GM21528 (cell line): Measurements from ENCODE around the gene CISD2.
"Not testable (repeated sequence)": the region's sequence is repeated elsewhere in the genome, so short reads cannot be mapped to it uniquely, and the experiment has no call there.

Source experiments
- ATAC-seq: cut with Tn5 transposase; IDR thresholded peaks from one replicate; pipeline ENCODE4 v1.9.1; 2021; ENCODE audit warnings: mild to moderate bottlenecking, moderate library complexity; ENCODE audit not compliant: unreplicated experiment, low FRiP score

The CISD2 gene

GRCh38 chr4:102901804-102902203 lies 33.0 kb downstream of the CISD2 start:
- ATAC-seq = no peak

GRCh38 chr4:102918859-102919258 lies 50.1 kb downstream of the CISD2 start:
- ATAC-seq = no peak

GRCh38 chr4:102919697-102920096 lies 50.9 kb downstream of the CISD2 start:
- not testable (repeated sequence) for ATAC-seq

- ATAC-seq = no peak
These were observed 66.9 kb downstream of the CISD2 start for GRCh38 chr4:102935716-102936115.

- ATAC-seq = not testable (repeated sequence)
These were observed 69.3 kb downstream of the CISD2 start for GRCh38 chr4:102938063-102938462.
